HG03097 (cell line): ENCODE measurements around the gene TERT.

Source experiments
- ATAC-seq: cut with Tn5 transposase; IDR thresholded peaks from one replicate; pipeline ENCODE4 v1.9.1; 2021; ENCODE audit not compliant: unreplicated experiment, low FRiP score

The TERT gene

GRCh38 chr5:1265026-1265425 lies 29.8 kb downstream of the TERT start:
- no peak for ATAC-seq

DNA sequence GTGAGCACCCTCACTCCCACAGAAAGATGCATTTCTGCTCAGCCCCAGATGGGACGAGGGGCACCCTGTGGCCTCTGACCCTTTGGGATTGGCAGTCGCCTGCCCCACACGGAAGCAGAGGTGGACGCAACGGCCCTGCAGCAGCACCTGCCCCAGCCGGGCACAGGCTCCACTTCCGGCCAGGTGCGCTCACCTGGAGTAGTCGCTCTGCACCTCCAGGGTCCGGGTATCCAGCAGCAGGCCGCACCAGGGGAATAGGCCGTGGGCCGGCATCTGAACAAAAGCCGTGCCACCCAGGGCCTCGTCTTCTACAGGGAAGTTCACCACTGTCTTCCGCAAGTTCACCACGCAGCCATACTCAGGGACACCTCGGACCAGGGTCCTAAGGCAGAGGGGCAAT lies 30.7 kb downstream of the TERT start:
- no peak for ATAC-seq

- ATAC-seq: no peak
Measured at GRCh38 chr5:1262381-1262780, 32.5 kb downstream of the TERT start.

- ATAC-seq: no peak
Measured at GRCh38 chr5:1261643-1262042, 33.2 kb downstream of the TERT start.

DNA sequence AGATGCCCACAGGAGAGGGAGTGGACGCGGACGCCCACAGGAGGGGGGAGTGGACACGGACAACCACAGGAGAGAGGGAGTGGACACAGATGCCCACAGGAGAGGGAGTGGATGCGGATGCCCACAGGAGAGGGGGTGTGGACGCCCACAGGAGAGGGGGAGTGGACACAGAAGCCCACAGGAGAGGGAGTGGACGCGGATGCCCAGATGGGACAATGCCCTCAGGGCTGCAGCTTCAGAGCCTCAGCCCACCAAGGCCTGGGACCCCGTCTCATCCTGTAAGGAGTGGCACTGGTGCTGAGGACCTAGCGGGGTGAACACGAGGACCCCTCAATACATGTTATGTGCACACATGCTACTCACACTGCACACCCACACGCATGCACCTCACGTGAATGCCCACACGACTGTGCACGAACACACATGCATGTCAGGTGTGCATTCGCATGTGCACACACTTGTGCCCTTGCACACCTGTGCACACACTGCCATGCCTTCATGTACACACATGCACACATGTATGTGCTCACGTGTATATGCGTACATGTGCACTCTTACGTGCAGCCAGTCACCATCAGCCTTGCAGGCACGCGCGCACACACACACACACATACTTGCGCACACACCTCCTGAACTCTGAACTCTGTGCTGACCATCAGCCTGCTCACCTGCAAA lies 34.9 kb downstream of the TERT start:
- ATAC-seq: no peak

GRCh38 chr5:1257841-1258240 lies 37.0 kb downstream of the TERT start:
- ATAC-seq: no peak

DNA sequence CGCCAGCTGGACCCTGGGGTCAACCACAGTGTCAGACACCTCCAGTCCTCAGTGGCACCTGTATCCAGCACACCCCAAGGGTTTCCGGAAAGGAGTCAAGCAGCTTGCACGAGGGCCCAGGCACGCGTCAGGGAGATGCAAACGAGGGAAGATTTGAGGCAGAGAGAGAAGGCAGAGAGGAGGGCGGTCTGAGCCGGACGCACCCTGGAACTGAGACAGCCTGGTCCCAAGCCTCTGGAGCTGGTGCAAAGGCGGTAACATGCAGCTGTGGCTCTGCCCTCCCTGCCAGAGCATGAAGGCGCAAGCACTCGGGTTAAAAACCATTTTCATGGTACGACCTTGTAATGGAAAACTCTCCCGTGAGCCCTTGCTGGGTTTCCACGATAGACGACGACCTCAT lies 37.5 kb downstream of the TERT start:
- ATAC-seq: no peak

DNA sequence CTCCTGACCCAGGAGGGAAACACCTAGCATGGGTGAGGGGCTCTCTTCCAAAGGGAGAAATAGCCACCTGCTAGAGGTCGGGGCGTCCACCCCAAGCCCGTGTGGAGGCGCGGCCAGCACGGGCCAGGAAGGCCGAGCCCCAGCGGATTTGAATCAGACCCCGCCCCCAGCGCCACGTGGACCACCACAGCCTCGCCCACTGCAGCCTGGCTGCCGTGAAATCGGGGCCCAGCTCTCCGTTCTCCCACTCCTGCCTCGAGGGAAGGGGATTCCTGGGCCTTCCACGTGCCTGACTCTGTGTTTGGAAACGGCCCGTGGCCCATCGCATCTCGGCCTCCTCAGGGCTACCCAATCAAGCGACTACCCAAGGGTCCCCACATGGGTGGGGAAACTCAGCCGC lies 38.1 kb downstream of the TERT start:
- ATAC-seq: no peak

GRCh38 chr5:1255081-1255561 lies 39.7 kb downstream of the TERT start:
- no peak for ATAC-seq

DNA sequence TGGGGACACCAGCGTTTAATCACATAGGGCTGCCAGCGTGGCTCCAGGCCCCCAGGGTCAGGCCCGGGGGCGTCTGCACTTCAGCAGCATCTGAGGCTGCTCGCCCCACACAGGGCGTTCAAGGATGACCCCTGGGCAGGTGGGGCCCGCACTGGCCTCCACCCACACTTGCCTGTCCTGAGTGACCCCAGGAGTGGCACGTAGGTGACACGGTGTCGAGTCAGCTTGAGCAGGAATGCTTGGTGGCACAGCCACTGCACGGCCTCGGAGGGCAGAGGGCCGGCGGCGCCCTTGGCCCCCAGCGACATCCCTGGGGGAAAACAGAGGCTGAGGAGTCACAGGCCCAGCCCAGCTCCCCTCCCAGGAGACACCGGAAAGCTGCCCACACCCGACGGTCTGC lies 40.7 kb downstream of the TERT start:
- no peak for ATAC-seq

GRCh38 chr5:1253456-1254105 lies 41.3 kb downstream of the TERT start:
- ATAC-seq: no peak

GRCh38 chr5:1252681-1253080 lies 42.2 kb downstream of the TERT start:
- no peak for ATAC-seq

DNA sequence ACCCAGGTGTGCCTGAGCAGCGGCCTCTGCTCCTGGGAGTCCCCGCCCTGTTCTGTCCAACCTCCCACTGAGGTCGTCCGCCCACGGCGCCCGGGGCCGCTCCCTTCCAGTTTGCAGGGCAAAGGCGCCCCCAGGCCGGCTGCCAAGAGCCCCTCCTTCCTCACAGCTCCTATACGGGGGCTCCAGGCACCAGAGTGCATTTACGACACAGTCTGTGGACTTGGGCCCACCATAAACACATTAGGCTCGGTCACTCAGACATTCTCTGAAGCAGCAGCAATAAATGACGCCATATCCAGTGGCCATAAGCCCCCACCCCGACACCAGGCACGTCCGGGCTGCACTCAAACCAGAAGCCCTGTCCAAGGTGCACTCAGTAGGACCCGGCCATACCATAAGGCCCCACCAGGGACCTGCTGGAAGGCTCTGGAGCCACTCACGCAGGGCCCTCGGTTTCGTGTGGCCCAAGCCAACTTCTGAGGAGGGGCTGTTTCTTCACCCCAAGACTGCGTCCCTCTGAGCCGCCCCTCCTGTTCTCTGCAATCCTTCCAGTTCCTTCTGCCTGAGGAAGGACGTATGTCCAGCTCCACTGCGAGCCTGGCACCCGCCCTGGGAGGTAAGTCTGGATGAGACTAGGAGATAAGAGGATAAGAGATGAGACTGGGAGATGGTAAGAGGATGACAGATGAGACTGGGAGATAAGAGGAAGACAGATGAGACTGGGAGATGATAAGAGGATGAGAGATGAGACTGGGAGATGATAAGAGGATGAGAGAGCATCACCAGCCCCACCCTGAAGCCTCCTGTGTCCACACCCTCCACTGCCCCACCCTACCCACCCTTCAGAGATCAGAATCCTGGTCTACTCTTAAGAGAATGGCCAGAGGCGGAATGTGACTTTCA lies 42.9 kb downstream of the TERT start:
- ATAC-seq: no peak

DNA sequence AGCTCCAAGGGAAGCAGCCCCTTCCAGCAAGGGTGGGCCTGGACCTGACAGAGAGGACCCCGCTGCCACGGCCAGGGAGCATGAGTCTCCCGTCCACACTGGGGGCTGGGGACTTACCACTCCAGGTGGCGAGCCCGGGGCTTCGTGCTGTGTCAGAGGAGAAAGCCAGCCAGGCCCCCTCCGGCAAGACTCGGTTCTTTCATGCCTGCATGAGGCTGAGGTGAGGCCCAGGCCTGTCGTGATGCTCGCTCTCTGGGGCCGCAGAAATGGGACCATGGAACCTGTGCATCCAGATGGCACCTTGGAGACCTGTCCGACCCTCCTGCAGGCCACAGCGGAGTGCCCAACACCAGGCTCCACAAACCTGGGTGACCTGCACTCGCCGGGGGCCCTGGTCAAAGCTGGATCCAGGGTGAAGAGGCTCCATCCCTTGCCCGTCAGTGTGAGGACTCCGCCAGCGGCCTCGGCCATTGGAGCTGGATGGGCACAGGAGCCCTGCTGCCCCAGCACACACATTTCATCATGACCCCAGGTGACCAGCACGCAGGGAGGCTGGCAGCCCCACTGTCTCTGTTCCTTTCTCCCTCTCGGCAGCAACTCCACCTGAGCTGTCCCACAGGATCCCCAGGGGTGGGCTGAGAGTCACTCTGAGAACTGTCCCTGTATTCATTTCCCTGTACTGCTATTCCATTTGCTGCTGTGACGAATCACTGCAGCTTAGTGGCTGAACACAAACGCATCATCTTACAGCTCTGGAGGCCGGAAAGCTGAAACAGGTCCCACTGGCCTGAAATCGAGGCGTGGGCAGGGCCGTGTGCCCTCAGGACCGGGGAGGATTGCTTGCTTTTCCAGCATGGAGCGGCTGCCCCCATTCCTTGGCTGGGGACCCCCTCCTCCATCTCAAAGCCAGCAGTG lies 45.2 kb downstream of the TERT start:
- ATAC-seq: no peak

DNA sequence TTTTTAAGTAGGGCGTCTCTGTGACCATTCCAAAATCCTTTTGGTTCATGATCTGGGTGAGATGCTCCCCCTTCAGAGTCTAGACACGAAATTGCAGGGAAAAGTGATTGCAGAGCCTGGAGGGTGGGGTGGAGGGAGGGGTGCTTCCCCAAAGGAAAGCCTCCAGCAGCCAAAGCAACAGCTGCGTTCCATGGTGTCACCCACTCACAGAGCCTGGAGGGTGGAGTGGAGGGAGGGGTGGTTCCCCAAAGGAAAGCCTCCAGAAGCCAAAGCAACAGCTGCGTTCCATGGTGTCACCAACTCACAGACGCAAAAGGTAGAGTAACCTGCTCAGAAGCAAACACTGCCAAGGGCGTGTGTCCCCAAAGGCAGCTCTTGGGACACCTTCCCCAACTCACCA lies 47.1 kb downstream of the TERT start:
- ATAC-seq: no peak

- ATAC-seq: no peak
Measured at GRCh38 chr5:1246711-1247431, 48.0 kb downstream of the TERT start.

DNA sequence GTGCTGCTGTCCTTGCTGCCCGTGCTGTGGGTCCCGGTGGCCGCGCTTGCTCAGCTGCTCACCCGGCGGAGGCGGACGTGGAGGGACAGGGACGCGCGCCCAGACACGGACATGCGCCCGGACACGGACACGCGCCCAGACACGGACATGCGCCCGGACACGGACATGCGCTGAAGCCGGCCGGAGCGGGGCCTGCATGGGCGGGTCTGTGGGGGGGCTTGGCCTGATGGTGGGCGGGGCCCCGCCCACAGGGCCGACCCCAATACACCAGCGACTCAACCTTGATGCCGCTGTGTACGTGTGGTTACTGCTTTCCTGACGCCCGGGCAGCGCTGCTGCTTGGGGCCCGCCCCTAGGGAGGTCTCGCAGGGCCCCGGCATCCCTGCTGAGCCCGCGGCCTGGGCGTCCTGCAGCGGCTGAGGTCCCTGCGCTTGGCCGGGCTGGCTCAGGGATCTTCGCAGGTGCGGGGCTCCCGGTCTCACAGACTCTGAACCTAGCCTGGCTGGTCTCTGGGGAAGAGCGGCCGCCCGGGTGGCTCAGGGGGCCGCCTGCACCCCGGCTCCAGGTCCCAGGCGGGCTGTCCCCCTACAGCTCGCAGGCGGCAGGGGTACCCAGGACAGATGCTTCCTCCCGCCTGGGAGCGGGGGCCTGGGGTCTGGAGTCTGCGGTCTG lies 48.8 kb downstream of the TERT start:
- ATAC-seq: no peak

DNA sequence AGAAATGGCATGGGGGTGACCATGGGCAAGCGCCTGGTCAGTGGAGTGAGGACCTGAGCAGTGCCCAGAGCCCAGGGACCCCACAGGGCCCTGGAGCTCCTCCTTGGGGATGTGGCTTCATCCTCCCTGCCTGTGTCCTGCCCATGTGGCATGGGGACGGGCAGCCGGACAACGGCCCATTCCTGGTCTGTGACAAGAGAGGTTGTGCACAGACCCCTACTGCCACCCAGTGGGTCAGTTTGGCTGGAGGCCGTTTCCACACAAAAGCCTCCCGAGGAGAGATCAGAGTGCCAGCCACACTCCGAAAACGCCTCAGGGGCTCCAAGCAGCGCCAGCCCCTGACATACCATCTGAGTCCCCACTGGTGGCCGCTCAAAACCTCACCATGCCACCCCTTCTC lies 49.9 kb downstream of the TERT start:
- no peak for ATAC-seq

DNA sequence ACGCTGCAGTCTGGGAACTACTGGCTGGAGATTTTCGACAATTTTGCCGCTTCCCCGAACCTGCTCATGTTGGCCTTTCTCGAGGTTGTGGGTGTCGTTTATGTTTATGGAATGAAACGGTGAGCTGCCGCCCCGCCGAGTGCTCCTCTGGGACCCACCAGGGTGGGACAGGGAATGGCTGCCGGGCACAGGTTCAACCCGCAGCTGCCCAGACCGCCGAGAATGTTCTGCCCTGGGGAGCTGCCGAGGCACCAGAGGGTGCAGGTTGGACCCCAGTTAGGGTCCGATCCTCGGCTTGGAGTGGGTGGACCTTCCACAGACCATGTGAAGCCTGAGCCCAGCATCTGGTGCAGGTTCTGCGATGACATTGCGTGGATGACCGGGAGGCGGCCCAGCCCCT lies 50.6 kb downstream of the TERT start:
- no peak for ATAC-seq
